T-cell (primary cell): Measurements from ENCODE around the gene COL25A1. TPM values are rescaled to one million over a fixed set of nuclear protein-coding genes. Genes with fewer than 3 reads are reported as not detected.

Source experiments
- ATAC-seq, 4 experiments: fragments of 200-7000 bp in 3 of 4; fragments of 150-1000 bp in 1 of 4; cut with Tn5 transposase; replicated peaks in 1 of 4; 1 replicate in 3 of 4; 2 replicates in 1 of 4; pipeline ENCODE4 v1.10.0; 2021; ENCODE audit warnings: moderate library complexity in 3 of 4, mild to moderate bottlenecking in 2 of 4, moderate number of reproducible peaks in 1 of 4
- CTCF ChIA-PET, 2 donors: fragments of 300-600 bp; sonication (Branson Sonifier 250); formaldehyde crosslinking; loops; one replicate each; lab custom pipeline; 2022; ENCODE audit warnings: antibody characterized with exemption in 2 of 2; lab: Charles Lee
- POLR2A ChIA-PET, 2 donors: fragments of 300-600 bp; sonication (Branson Sonifier 250); formaldehyde crosslinking; loops; one replicate each; lab custom pipeline; 2022; ENCODE audit warnings: antibody characterized with exemption in 2 of 2; lab: Charles Lee
- DNase-seq, 35 experiments: peaks; one replicate each; pipeline versions ENCODE4 v3.0.0 to v3.0.0-alpha.2; 2013 to 2023
- H3K27ac ChIP-seq: one replicate; pipeline ENCODE4 v1.5.1; 2013; ENCODE audit warnings: low read length
- H3K27me3 ChIP-seq, 2 experiments: replicated peaks in 1 of 2; 1 replicate in 1 of 2; 2 replicates in 1 of 2; pipeline versions ENCODE4 v1.6.1 to v1.7.0; 2013; ENCODE audit warnings: low read length in 1 of 2, mixed read lengths in 1 of 2; ENCODE audit not compliant: control insufficient read depth in 2 of 2, insufficient read depth in 2 of 2; ENCODE audit errors: extremely low read depth in 1 of 2
- H3K36me3 ChIP-seq, 2 donors: 1 replicate in 1 of 2; 2 replicates in 1 of 2; pipeline versions ENCODE4 v1.6.1 to v1.7.0; 2013; ENCODE audit warnings: low read length in 1 of 2; ENCODE audit not compliant: control insufficient read depth in 2 of 2, insufficient read depth in 1 of 2; ENCODE audit errors: extremely low read depth in 1 of 2
- H3K4me1 ChIP-seq, 2 experiments: 1 replicate in 1 of 2; 2 replicates in 1 of 2; pipeline versions ENCODE4 v1.6.1 to v1.7.0; 2013; ENCODE audit warnings: low read length in 2 of 2, mixed read lengths in 1 of 2; ENCODE audit not compliant: insufficient read depth in 2 of 2, control insufficient read depth in 1 of 2; ENCODE audit errors: extremely low read depth in 1 of 2
- H3K4me3 ChIP-seq, 2 donors: 1 replicate in 1 of 2; 2 replicates in 1 of 2; pipeline versions ENCODE4 v1.5.1 to v1.7.0; 2013; ENCODE audit warnings: mild to moderate bottlenecking in 2 of 2, low read length in 1 of 2, moderate library complexity in 1 of 2; ENCODE audit not compliant: control insufficient read depth in 1 of 2; ENCODE audit errors: extremely low read depth in 1 of 2
- H3K9me3 ChIP-seq: 2 replicates; pipeline ENCODE4 v1.7.0; 2013
- H3K27ac Mint-ChIP-seq, 2 donors: one replicate each; pipeline ENCODE4 v1.8.0; 2020 to 2021; ENCODE audit warnings: mild to moderate bottlenecking in 2 of 2, mixed read lengths in 2 of 2
- H3K27me3 Mint-ChIP-seq, 2 donors: one replicate each; pipeline ENCODE4 v1.8.0; 2021 to 2022; ENCODE audit warnings: mixed read lengths in 2 of 2
- H3K36me3 Mint-ChIP-seq: one replicate; pipeline ENCODE4 v1.8.0; 2021; ENCODE audit warnings: mixed read lengths
- H3K4me1 Mint-ChIP-seq, 3 donors: one replicate each; pipeline ENCODE4 v1.8.0; 2020 to 2022; ENCODE audit warnings: mixed read lengths in 3 of 3, mild to moderate bottlenecking in 1 of 3
- H3K4me3 Mint-ChIP-seq, 3 donors: one replicate each; pipeline ENCODE4 v1.8.0; 2020 to 2022; ENCODE audit warnings: mild to moderate bottlenecking in 3 of 3, mixed read lengths in 3 of 3, moderate library complexity in 3 of 3
- H3K9me3 Mint-ChIP-seq, 3 donors: one replicate each; pipeline ENCODE4 v1.8.0; 2020 to 2022; ENCODE audit warnings: mixed read lengths in 3 of 3
- WGBS: methylation state at CpG from one replicate; pipeline ENCODE4 v1.1.5; 2013; ENCODE audit warnings: missing lambda C conversion rate; ENCODE audit not compliant: insufficient coverage; 5-methylcytosine and 5-hydroxymethylcytosine counted together
- total RNA-seq, 35 experiments: library from RNA in 6 of 35; stranded (reverse) in 6 of 35; fragments of 120-200 nt in 1 of 35; gene quantifications; one replicate each; pipeline versions ENCODE4 v1.2.1 to v1.2.4 and lab custom pipeline; 2013 to 2026

The COL25A1 gene
- total RNA-seq, 5 donors from 2014 or later (not counting 1 experiment from before 2014, with no cell fraction given) = 0.53 to 0.56 TPM; not detected in 3

GRCh38 chr4:108794136-108794535, 508.3 kb downstream of the COL25A1 start:
- Mint-ChIP-seq H3K36me3 (no peaks in the 10 kb centered on the region), H3K4me3 (no peak overlapping the region), H3K9me3 (no peaks in the 10 kb centered on the region), H3K27me3 (no peaks in the 10 kb centered on the region), H3K4me1 (no peaks in the 10 kb centered on the region), H3K27ac (no peak overlapping the region)
- no peak for ATAC-seq
- Histone ChIP-seq H3K27ac (no peak overlapping the region), H3K36me3 (no peaks in the 10 kb centered on the region), H3K4me3 (no peak overlapping the region), H3K4me1 (no peaks in the 10 kb centered on the region), H3K9me3 (no peaks in the 10 kb centered on the region), H3K27me3 (peaks cover 0 to 3% of the 10 kb centered on the region in 2 experiments)
- POLR2A ChIA-PET = no interaction called here
- CTCF ChIA-PET = no interaction called here
- DNase-seq = no peak
- no CpG with 5 or more reads among the region's 1 CpG for WGBS

GRCh38 chr4:108793415-108793814, 509.0 kb downstream of the COL25A1 start:
- no peaks in the 10 kb centered on the region for H3K9me3 ChIP-seq
- no peak overlapping the region for H3K4me3 Mint-ChIP-seq
- no peaks in the 10 kb centered on the region for H3K27me3 Mint-ChIP-seq
- no peak for ATAC-seq
- no peaks in the 10 kb centered on the region for H3K9me3 Mint-ChIP-seq
- H3K36me3 ChIP-seq = no peaks in the 10 kb centered on the region
- peaks cover 0 to 3% of the 10 kb centered on the region in 2 experiments for H3K27me3 ChIP-seq
- H3K27ac Mint-ChIP-seq = no peak overlapping the region
- no peak for DNase-seq
- POLR2A ChIA-PET = no interaction called here
- no peaks in the 10 kb centered on the region for H3K4me1 ChIP-seq
- H3K4me3 ChIP-seq = no peak overlapping the region
- H3K4me1 Mint-ChIP-seq = no peaks in the 10 kb centered on the region
- H3K27ac ChIP-seq = no peak overlapping the region
- CTCF ChIA-PET = no interaction called here
- WGBS = no CpG with 5 or more reads among the region's 1 CpG
- no peaks in the 10 kb centered on the region for H3K36me3 Mint-ChIP-seq

- H3K36me3 Mint-ChIP-seq = no peaks in the 10 kb centered on the region
- H3K27ac Mint-ChIP-seq = no peak overlapping the region
- H3K4me1 Mint-ChIP-seq = no peaks in the 10 kb centered on the region
- peaks cover 0 to 2% of the 10 kb centered on the region in 2 experiments for H3K27me3 ChIP-seq
- no peak overlapping the region for H3K4me3 ChIP-seq
- WGBS = 92% methylated on average over 8 of the region's 9 CpGs
- DNase-seq (no peak), ATAC-seq (no peak)
- ChIA-PET POLR2A (interaction anchor here in 1 of 2 donors (0.6 kb wide), 1 partner anchor 13 kb away, joined by 4 read pairs; no protein-coding TSS in a partner anchor), CTCF (no interaction called here)
- H3K4me1 ChIP-seq = no peaks in the 10 kb centered on the region
- no peaks in the 10 kb centered on the region for H3K9me3 Mint-ChIP-seq
- no peak overlapping the region for H3K4me3 Mint-ChIP-seq
- no peaks in the 10 kb centered on the region for H3K36me3 ChIP-seq
- H3K27me3 Mint-ChIP-seq = no peaks in the 10 kb centered on the region
- H3K9me3 ChIP-seq = no peaks in the 10 kb centered on the region
- H3K27ac ChIP-seq = no peak overlapping the region
These were observed 513.7 kb downstream of the COL25A1 start for GRCh38 chr4:108788731-108789130.

GRCh38 chr4:108787724-108788123, 514.7 kb downstream of the COL25A1 start:
- no peaks in the 10 kb centered on the region for H3K36me3 Mint-ChIP-seq
- no peaks in the 10 kb centered on the region for H3K4me1 Mint-ChIP-seq
- CTCF ChIA-PET = no interaction called here

GRCh38 chr4:108787106-108787505, 515.4 kb downstream of the COL25A1 start:
- Mint-ChIP-seq H3K27me3 (peaks cover 0 to 3% of the 10 kb centered on the region in 2 donors), H3K4me3 (no peak overlapping the region), H3K4me1 (no peaks in the 10 kb centered on the region), H3K36me3 (no peaks in the 10 kb centered on the region), H3K27ac (no peak overlapping the region), H3K9me3 (no peaks in the 10 kb centered on the region)
- Histone ChIP-seq H3K27me3 (peaks cover 0 to 2% of the 10 kb centered on the region in 2 experiments), H3K9me3 (no peaks in the 10 kb centered on the region), H3K4me3 (no peak overlapping the region), H3K27ac (no peak overlapping the region), H3K4me1 (no peaks in the 10 kb centered on the region), H3K36me3 (no peaks in the 10 kb centered on the region)
- no peak for ATAC-seq
- ChIA-PET POLR2A (no interaction called here), CTCF (no interaction called here)
- WGBS = 88% methylated on average over 14 of the region's 14 CpGs
- no peak for DNase-seq

More at GRCh38 chr4:108787724-108788123, 514.7 kb downstream of the COL25A1 start:
- WGBS = 93% methylated on average over 14 of the region's 16 CpGs
- H3K27me3 ChIP-seq = peaks cover 0 to 2% of the 10 kb centered on the region in 2 experiments
- Mint-ChIP-seq H3K27me3 (no peaks in the 10 kb centered on the region), H3K4me3 (no peak overlapping the region), H3K27ac (no peak overlapping the region), H3K9me3 (no peaks in the 10 kb centered on the region)
- ATAC-seq (no peak), DNase-seq (no peak)
- no peak overlapping the region for H3K4me3 ChIP-seq
- H3K27ac ChIP-seq = no peak overlapping the region
- no peaks in the 10 kb centered on the region for H3K36me3 ChIP-seq
- POLR2A ChIA-PET = no interaction called here
- no peaks in the 10 kb centered on the region for H3K9me3 ChIP-seq
- no peaks in the 10 kb centered on the region for H3K4me1 ChIP-seq

GRCh38 chr4:108786351-108786750, 516.1 kb downstream of the COL25A1 start:
- peaks cover 0 to 2% of the 10 kb centered on the region in 2 experiments for H3K27me3 ChIP-seq
- Mint-ChIP-seq H3K36me3 (no peaks in the 10 kb centered on the region), H3K4me3 (no peak overlapping the region), H3K4me1 (no peaks in the 10 kb centered on the region), H3K27me3 (peaks cover 0 to 3% of the 10 kb centered on the region in 2 donors), H3K9me3 (no peaks in the 10 kb centered on the region), H3K27ac (no peak overlapping the region)
- no peaks in the 10 kb centered on the region for H3K9me3 ChIP-seq
- no peaks in the 10 kb centered on the region for H3K36me3 ChIP-seq
- H3K4me1 ChIP-seq = no peaks in the 10 kb centered on the region
- ATAC-seq = no peak
- no peak overlapping the region for H3K4me3 ChIP-seq
- CTCF ChIA-PET = no interaction called here
- H3K27ac ChIP-seq = no peak overlapping the region
- WGBS = 83% methylated on average over 7 of the region's 8 CpGs
- POLR2A ChIA-PET = no interaction called here
- DNase-seq = no peak
